KMS-11 (cell line): ENCODE results near the gene IQCM.

Experiments used
- H2AFZ ChIP-seq: fragments of 200-600 bp; sonication (generic); 2 replicates; pipeline ENCODE4 v1.6.1; 2016; ENCODE audit warnings: antibody characterized with exemption, mixed run types, low read depth
- H3K27ac ChIP-seq: fragments of 200-600 bp; sonication (generic); 2 replicates; pipeline ENCODE4 v1.6.1; 2016; ENCODE audit warnings: mild to moderate bottlenecking, mixed run types
- H3K27me3 ChIP-seq: fragments of 200-600 bp; sonication (generic); 2 replicates; pipeline ENCODE4 v1.6.1; 2017; ENCODE audit warnings: mild to moderate bottlenecking, low read depth, mixed run types, moderate library complexity; ENCODE audit not compliant: insufficient read depth
- H3K36me3 ChIP-seq: fragments of 200-600 bp; sonication (generic); 2 replicates; pipeline ENCODE4 v1.6.1; 2017; ENCODE audit warnings: mild to moderate bottlenecking, mixed run types; ENCODE audit not compliant: insufficient read depth
- H3K4me1 ChIP-seq: fragments of 200-600 bp; sonication (generic); 2 replicates; pipeline ENCODE4 v1.6.1; 2016; ENCODE audit warnings: mild to moderate bottlenecking, low read depth, mixed run types; ENCODE audit not compliant: poor library complexity, severe bottlenecking
- H3K4me2 ChIP-seq: fragments of 200-600 bp; sonication (generic); 2 replicates; pipeline ENCODE4 v1.7.0; 2016; ENCODE audit warnings: mild to moderate bottlenecking, mixed run types
- H3K4me3 ChIP-seq: fragments of 200-600 bp; sonication (generic); IDR thresholded peaks from 2 replicates; pipeline ENCODE4 v1.6.1; 2017; ENCODE audit warnings: low read depth, low read length, mixed read lengths; ENCODE audit not compliant: insufficient read depth
- H3K79me2 ChIP-seq: fragments of 200-600 bp; sonication (generic); 2 replicates; pipeline ENCODE4 v1.6.1; 2016; ENCODE audit warnings: low read depth, mixed run types; ENCODE audit not compliant: insufficient read depth
- H3K9ac ChIP-seq: fragments of 200-600 bp; sonication (generic); 2 replicates; pipeline ENCODE4 v1.6.1; 2016; ENCODE audit warnings: mild to moderate bottlenecking, mixed run types
- H4K20me1 ChIP-seq: fragments of 200-600 bp; sonication (generic); 2 replicates; pipeline ENCODE4 v1.6.1; 2016; ENCODE audit warnings: mild to moderate bottlenecking, mixed run types; ENCODE audit not compliant: insufficient read depth
- TF ChIP-seq, protein P1 (sequence below): fragments of 200-600 bp; sonication (generic); conservative IDR thresholded peaks from 2 replicates; pipeline ENCODE4 v1.6.1; 2017; ENCODE audit warnings: low read depth, mild to moderate bottlenecking, antibody characterized with exemption, low read length, moderate library complexity, mixed read lengths

The IQCM gene

GRCh38 chr4:149793459-149793858 is 22.2 kb downstream of the IQCM start:
- TF ChIP-seq, protein P1, sequence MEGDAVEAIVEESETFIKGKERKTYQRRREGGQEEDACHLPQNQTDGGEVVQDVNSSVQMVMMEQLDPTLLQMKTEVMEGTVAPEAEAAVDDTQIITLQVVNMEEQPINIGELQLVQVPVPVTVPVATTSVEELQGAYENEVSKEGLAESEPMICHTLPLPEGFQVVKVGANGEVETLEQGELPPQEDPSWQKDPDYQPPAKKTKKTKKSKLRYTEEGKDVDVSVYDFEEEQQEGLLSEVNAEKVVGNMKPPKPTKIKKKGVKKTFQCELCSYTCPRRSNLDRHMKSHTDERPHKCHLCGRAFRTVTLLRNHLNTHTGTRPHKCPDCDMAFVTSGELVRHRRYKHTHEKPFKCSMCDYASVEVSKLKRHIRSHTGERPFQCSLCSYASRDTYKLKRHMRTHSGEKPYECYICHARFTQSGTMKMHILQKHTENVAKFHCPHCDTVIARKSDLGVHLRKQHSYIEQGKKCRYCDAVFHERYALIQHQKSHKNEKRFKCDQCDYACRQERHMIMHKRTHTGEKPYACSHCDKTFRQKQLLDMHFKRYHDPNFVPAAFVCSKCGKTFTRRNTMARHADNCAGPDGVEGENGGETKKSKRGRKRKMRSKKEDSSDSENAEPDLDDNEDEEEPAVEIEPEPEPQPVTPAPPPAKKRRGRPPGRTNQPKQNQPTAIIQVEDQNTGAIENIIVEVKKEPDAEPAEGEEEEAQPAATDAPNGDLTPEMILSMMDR, result no peak
- no peaks in the 10 kb centered on the region; the same call in 1 of the 2 replicates for H3K36me3 ChIP-seq

GRCh38 chr4:149791851-149792250 is 23.8 kb downstream of the IQCM start:
- Histone ChIP-seq H3K27me3 (no peaks in the 10 kb centered on the region), H3K4me2 (no peak overlapping the region), H3K79me2 (no peaks in the 10 kb centered on the region), H2AFZ (no peak overlapping the region), H3K4me1 (no peaks in the 10 kb centered on the region), H4K20me1 (no peaks in the 10 kb centered on the region), H3K27ac (no peak overlapping the region), H3K9ac (no peak overlapping the region), H3K36me3 (no peaks in the 10 kb centered on the region; the same call in 1 of the 2 replicates), H3K4me3 (no peak overlapping the region)
- TF ChIP-seq, protein P1, result no peak

More at GRCh38 chr4:149793459-149793858, 22.2 kb downstream of the IQCM start:
- Histone ChIP-seq H3K4me3 (no peak overlapping the region), H3K4me1 (no peaks in the 10 kb centered on the region), H3K9ac (no peak overlapping the region), H3K27ac (no peak overlapping the region), H3K79me2 (no peaks in the 10 kb centered on the region), H3K27me3 (no peaks in the 10 kb centered on the region), H3K4me2 (no peak overlapping the region), H2AFZ (no peak overlapping the region), H4K20me1 (no peaks in the 10 kb centered on the region)

- H3K4me1 ChIP-seq, result no peaks in the 10 kb centered on the region
- TF ChIP-seq, protein P1, result no peak
- H3K9ac ChIP-seq, result no peak overlapping the region
- H2AFZ ChIP-seq, result no peak overlapping the region
- H4K20me1 ChIP-seq, result no peaks in the 10 kb centered on the region
- H3K36me3 ChIP-seq, result no peaks in the 10 kb centered on the region; the same call in 1 of the 2 replicates
- H3K4me2 ChIP-seq, result no peak overlapping the region
- no peak overlapping the region for H3K27ac ChIP-seq
- H3K79me2 ChIP-seq, result no peaks in the 10 kb centered on the region
- no peaks in the 10 kb centered on the region for H3K27me3 ChIP-seq
- H3K4me3 ChIP-seq, result no peak overlapping the region
Measured at GRCh38 chr4:149790172-149790907, 25.3 kb downstream of the IQCM start.

GRCh38 chr4:149788300-149788699 is 27.3 kb downstream of the IQCM start:
- Histone ChIP-seq H3K4me3 (no peak overlapping the region), H3K27ac (no peak overlapping the region), H3K4me2 (no peak overlapping the region), H3K27me3 (no peaks in the 10 kb centered on the region), H3K36me3 (no peaks in the 10 kb centered on the region; the same call in 1 of the 2 replicates), H3K79me2 (no peaks in the 10 kb centered on the region), H4K20me1 (no peaks in the 10 kb centered on the region), H2AFZ (no peak overlapping the region), H3K9ac (no peak overlapping the region), H3K4me1 (no peaks in the 10 kb centered on the region)
- TF ChIP-seq, protein P1, result no peak
